Measurements from ENCODE around the gene POLE.

DNA sequence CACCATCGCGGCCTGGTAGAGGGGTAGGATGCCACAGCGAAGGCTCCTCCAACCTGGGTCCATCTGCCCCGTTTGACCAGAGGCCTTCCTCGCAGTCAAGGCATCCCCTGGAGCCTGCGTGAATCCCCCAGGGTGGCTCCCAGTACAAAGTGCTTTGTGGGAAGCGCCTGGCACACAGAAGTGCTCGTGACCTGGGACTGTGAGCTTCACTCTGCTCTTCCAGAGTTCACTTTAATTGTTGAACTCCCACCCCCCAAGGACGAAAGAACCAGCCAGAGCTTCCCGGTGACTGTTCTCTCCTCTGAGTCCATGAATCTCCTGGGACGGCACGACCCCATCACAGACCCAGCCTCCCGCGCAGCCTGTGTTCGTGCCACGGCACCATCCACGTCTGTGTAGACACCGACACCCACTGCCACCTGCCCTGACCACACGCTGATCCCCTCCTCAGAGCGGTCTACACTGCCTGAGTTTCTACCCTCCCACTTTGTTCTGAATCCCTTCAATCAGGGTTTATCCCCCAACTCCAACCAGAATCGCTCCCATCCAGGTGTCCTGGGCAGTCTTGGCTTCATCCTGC, 52.6 kb downstream of the POLE start:
- TF ChIP-seq, protein P1, sequence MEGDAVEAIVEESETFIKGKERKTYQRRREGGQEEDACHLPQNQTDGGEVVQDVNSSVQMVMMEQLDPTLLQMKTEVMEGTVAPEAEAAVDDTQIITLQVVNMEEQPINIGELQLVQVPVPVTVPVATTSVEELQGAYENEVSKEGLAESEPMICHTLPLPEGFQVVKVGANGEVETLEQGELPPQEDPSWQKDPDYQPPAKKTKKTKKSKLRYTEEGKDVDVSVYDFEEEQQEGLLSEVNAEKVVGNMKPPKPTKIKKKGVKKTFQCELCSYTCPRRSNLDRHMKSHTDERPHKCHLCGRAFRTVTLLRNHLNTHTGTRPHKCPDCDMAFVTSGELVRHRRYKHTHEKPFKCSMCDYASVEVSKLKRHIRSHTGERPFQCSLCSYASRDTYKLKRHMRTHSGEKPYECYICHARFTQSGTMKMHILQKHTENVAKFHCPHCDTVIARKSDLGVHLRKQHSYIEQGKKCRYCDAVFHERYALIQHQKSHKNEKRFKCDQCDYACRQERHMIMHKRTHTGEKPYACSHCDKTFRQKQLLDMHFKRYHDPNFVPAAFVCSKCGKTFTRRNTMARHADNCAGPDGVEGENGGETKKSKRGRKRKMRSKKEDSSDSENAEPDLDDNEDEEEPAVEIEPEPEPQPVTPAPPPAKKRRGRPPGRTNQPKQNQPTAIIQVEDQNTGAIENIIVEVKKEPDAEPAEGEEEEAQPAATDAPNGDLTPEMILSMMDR (conservative IDR thresholded peaks at IDR 0.05; ENCODE audit: low read length) = no peak
- no peak for TF ChIP-seq EZH2phosphoT487 (IDR thresholded peaks at IDR 0.05; ENCODE audit: borderline replicate concordance, low read depth, low read length)
